Suppressor macrophage treated with lipopolysaccharide for 1 hour (primary cell): Measurements from ENCODE around the gene FNDC10.
A peak's percentile ranks its signal among the peaks of the same experiment; 100 is the strongest.
"Not testable (repeated sequence)": the region's sequence is repeated elsewhere in the genome, so short reads cannot be mapped to it uniquely, and the experiment has no call there.

Experiments
- DNase-seq, 3 donors: peaks; one replicate each; pipeline ENCODE4 v3.0.0-alpha.2; 2020 to 2022

The FNDC10 gene

DNA sequence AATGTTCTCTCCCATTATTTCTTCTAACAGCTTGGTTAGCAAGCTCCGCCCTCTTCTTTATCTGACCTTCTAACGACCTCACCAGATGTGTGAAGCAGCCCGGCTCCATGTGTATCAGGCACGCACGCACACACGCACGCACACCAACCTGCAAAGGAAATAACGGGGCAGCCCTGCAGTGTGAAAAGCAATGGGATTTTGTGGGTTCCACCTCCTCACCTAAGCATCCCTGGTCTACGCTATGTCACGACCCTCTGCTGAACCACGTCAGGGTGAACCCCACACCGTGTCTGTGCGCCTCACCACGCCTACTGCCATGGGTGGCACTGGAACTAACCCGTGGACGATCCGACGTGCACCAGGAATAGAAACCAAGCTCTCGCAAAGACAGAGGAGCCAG lies 35.7 kb downstream of the FNDC10 start:
- DNase-seq, result no peak

DNA sequence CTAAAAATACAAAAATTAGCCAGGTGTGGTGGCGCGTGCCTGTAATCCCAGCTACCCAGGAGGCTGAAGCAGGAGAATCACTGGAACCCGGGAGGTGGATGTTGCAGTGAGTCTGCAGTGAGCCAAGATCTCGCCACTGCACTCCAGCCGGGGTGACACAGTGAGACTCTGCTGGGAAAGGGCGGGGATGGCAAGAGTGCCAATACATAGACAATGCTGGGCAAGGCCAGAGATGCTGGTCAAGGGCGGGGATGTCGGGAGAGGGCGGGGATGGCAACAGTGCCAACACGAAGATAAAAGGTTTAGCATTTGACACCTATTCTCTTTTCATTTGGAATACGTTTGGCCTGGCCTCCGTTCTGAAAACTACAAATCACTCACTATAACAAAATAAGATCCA lies 36.2 kb downstream of the FNDC10 start:
- DNase-seq, result no peak

DNA sequence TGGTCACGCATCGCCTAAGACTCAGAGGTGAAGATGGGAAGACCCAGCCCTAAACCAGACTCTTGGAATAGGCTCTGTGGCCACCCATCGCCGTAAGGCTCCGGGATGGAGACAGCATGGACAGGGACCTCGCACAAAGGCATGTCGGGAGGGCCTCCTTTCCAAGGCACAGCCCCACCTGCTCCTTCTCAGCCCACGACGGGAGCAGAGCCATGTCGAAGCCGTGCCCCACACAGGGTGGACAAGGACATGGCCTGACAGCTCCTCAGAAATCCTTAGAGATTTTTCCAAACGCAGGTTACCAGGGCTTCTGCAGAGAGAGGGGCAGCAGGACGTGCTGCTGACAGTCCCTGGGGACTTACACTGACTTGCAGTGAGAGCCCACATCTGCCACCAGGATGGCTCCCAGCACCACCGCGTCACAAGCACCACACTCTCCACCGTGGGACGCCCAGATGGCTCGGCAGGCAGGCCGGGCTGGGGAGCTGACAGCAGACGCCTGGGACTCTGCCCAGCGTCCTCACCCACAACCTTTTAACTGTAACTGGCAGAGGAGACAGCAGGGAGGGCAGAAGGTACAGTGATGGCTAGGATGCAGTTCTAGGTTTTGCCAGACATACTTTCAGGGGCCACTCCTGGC lies 37.3 kb downstream of the FNDC10 start:
- no peak for DNase-seq

DNA sequence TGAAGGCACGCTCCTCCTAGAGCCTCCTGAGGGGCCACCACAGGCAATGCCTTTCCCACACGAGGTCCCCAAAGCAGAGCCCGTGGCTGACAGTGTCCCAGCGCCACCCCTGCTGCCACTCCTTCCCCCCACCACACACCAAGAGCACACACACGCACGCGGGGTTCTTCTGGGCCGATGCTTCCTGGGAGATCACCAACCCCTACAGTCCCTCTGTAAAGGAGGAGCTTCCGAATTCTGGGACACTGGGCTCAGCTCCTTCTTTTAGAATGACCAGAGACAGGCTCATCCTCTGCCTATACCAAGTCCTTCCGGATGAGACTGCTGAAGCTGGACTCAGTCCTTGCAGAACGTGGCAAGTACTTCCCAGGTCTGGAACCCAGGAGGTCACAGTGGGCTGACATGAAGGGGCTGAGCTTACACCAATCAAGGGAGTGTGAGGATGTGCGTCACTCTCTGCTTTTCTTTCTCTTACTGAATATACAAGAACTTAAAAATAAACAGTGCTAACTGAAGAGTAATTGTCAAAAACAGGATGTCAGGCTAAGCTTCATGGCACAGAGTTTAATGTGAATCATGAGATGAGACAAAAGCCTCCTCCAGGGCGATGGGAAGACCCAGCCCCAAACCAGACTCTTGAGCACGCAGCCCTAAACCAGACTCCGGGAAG lies 38.0 kb downstream of the FNDC10 start:
- DNase-seq, result no peak

DNA sequence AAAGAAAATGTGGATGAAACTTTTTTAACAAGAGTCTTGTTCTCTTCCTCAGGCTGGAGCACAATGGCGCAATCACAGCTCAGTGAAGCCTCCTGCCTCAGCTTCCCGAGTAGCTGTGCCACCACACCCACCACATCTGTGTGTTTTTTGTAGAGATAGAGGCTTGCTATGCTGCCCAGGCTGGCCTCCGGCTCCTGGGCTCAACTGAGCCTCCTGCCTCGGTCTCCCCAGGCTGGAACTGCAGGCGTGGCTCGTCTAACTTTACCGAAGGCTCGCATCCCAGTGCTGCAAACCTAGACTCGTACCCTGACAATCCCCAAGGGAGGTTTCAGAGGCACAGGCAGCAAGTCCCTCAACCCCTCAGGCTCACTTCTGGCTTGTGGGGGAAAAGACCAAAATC lies 39.8 kb downstream of the FNDC10 start:
- no peak for DNase-seq

DNA sequence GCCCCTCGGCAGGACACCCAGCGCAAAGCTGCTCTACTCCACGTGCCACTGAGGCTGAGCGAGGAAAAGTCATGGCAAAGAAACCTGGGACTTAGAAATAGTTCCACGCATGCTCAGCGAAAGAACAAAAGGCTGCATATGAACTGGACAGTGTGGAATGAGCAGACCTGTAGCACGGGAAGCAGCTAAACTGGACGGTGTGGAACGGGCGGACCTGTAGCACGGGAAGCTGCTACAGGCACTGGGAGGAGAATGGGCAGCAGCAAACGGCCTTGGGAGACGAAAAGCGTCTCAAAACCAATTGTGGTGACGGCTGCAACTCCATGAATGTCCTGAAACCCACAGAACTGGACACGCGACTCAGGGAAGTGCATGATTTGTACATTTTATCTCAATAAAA lies 40.9 kb downstream of the FNDC10 start:
- DNase-seq, result no peak

DNA sequence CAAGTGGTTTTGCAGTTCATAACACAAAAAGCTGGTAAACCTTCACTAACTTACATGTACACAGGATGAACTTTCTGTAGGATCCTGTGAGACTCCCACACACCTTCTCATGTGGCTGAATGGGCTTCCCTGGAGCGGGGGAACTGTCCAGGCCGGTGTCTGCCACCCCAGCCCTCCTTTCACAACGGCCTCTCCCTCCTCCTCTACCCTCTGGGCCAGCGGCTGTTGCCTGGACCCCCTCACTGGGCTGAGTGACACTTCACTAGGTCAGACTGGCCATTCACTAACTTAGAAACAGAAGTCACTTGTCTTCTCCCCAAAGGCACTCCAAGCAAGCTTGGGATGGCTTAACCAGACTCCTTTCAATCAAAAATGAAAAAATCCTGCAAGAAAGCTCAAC lies 41.3 kb downstream of the FNDC10 start:
- DNase-seq, result no peak

DNA sequence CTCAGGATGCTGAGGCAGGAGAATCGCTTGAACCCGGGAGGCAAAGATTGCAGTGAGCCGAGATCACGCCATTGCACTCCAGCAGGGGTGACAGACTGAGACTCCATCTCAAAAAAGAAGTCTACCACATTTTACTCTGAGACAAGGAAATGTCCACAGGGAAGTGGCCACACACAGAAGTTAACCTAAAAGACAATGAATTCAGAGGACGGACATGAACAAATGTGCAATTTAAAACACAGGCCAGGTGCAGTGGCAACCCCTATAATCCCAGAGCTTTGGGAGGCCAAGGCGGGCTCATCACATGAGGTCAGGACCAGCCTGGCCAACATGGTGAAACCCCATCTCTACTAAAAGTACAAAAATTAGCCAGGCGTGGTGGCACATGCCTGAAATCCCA lies 42.2 kb downstream of the FNDC10 start:
- DNase-seq, result not testable (repeated sequence)

DNA sequence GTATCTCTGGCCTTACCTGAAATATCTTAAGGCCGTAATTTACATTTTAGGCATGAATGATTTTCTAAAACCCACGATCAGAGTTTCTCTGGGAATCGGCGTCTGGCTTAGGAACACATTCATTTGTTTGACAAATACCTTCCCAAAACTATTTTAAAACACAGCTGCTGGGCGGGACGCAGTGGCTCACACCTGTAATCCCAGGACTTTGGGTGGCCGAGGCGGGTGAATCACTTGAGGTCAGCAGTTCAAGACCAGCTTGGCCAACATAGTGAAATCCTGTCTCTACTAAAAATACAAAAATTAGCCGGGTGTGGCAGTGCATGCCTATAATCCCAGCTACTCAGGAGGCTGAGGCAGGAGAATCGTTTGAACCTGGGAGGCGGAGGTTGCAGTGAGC lies 43.0 kb downstream of the FNDC10 start:
- not testable (repeated sequence) for DNase-seq

DNA sequence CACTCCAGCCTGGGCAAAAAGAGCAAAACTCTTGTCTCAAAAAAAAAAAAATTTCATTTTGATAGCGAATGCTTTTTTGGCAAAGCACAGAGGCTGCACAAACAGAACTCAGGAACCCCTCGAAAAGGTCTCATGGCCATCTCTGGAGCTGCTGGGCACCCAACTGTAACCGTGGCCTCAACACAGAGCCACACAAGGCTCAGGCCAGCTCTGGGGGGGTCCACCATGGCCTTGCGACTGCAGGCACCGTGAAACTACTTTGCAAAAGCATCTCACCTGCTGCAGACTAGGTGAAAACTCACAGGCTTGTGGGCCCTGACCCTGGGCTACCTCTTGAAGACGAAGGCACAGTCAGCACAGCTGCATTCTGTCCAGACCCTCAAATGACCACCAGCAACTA lies 43.4 kb downstream of the FNDC10 start:
- DNase-seq, result no peak

DNA sequence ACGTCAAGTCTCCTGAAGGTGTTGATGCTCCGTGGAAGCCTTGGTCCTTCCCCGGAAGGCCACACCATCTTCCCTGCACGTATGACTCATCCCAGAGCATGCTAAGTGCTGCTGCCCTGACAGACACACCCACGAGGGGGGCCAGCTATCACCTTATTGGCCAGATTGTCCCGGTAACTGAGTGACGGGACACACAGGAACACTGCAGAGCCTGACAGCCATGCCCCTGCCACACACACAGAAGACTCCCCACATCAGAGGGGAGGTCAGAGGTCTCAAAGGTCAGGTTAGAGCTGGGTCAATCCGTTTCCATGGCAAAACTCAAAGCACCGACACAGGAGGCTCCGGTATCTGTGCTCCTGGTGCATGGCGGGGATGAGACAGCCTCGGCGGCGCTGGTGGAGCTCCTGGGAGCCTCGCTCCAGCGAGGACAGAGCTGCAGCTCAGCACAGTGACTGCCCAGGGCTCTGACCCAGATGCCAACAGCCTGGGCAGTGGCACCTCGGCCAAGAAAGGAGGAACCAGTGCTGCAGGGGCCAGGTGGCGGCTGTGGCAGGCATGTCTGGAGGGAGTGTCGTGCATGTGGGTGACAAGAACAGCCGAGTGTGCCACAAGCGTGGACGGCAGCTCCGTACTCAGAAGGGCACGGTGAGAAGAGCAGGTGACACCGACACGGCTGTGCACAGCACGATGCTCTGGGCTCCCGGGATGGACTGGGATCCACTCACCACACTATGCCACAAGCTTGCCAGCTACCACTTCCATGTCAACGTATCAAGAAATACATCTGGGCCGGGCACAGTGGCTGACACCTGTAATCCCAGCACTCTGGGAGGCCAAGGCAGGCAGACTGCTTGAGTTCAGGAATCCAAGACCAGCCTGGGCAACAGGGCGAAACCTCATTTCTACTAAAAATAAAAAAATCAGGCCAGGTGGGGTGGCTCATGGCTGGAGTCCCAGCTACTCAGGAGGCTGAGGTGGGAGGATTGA lies 44.7 kb downstream of the FNDC10 start:
- no peak for DNase-seq

DNA sequence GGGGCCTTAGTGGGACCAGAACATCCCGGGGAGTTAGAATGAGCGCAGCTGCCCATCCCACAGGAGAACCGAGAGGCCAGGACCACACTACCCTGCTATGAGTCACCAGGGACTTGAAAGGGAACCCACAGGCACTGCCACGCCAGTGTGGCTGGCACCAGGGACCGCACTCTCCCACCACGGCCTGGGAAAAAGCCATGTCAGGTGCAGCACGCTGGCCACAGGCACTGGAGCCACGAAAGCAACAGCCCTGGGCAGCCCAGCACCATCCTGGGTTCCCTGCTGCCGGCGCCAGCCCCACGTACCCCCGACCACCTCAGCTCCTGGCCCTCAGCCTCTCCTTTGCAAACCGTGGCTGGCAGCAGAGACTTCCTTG lies 45.4 kb downstream of the FNDC10 start:
- DNase-seq, result no peak

DNA sequence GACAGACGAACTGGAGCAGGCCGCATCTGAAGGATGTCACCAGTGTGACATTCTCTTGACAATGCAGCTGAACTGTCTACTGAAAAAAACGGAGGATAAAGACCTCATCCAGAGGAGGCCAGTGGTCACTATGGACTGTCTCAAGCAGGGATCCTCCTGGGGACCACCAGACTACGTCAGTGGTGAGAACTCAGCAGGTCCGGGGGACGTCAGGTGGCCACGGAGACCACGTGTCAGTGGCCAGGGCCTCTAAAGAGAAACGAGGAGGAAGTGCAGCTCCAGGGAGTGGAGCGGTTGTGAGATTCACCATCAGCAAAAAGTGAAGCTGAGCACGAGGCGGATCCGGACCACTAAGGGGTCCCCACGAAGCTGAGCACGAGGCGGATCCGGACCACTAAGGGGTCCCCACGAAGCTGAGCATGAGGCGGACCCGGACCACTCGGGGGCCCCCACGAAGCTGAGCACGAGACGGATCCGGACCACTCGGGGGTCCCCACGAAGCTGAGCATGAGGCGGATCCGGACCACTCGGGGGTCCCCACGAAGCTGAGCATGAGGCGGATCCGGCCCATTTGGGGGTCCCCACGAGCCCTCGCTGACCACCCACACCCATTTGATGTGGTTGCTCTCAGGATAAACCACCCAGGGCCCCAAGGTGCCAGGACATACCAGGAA lies 46.0 kb downstream of the FNDC10 start:
- no peak for DNase-seq

DNA sequence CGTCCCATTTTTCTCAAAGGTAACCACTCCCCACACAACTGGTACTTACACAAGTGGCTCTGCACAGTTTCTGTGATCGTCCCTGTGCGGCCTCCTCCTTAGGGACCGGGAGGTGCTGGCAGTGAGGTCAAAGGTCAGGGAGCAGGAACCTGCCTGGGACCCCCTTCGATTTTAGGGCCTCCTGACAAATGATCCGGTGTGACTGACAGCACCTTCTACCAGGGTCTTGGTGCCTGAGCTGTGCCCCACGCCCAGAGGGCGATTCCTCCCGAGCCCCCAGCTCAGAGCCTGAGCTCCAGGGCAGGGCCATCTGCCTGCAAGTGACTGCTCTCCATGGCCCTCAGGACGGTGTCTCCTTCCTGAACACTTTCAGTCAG lies 47.7 kb downstream of the FNDC10 start:
- no peak for DNase-seq

DNA sequence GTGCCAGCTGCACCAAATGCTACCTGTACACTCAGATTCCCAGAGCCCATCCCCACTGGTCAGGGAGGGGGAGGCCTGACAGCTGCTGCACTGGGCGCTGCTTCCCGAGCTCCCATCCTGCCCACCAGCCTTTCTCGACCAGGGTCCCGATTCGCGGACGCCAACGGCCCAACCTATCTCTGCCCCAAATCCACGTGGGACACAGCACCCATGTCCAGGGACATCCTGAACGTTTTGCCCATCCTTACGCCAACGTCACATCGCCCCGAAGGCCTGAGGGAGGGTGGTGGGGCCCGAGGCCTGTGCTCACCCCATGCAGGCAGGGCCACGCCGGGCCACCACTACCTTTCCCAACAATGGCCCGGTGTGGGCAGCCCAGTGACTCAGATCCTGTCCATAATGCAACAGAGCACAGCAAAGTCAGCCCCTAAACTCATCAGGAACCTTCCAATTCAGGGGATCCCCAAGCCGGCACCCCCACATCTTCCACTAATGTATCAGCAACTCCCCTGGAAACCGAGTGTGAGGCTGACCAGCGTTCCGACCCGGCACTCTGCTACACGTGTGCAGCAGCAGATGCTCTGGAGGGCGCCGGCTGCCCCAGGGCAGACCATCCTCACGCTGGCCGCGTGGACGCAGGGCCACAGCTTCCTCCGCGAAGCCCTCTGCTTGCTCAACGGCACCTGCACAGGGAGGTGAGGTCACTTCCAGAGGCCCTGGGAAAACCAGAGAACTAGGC lies 48.2 kb downstream of the FNDC10 start:
- peak in 1 of 3 donors; percentile 6 for DNase-seq

DNA sequence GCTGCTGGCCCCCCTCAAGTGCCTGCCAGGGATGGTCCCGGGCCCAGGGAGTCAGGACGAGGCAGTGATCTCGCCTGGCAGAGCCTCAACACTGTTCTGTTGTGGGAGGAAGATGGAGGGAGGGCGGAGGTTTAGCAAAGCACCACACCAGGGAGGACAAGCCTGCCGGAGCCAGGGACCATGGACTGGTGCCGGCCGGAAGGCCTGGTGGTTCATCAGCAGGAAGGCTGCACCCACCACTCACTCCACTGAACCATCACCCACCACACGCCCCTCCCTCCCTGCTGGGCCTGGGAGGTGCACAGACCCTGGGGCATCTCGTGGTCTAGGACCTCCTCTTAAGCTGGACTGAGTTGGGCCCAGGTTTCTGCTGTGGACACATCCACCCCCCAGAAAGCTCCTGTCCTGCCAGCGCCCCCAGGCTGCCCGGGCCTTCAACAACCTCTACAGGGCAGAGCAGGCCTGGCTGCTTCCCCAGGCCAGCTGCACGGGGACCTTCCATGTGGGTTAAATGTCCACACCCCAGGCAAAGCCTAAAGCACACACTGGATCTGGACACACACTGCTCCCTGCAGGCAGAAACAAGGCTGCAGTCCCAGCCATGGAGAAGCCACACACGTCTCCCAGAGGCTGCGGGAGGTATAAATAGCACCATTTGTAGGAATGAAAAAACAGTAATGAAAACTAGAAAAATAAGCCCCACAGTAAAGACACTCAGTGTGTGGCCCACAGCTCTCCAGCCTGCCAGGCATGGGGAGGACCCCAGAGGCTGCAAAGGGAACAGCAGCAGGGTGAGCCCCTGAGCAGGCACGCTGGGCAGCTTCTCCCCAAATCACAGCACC lies 49.1 kb downstream of the FNDC10 start:
- DNase-seq, result no peak

DNA sequence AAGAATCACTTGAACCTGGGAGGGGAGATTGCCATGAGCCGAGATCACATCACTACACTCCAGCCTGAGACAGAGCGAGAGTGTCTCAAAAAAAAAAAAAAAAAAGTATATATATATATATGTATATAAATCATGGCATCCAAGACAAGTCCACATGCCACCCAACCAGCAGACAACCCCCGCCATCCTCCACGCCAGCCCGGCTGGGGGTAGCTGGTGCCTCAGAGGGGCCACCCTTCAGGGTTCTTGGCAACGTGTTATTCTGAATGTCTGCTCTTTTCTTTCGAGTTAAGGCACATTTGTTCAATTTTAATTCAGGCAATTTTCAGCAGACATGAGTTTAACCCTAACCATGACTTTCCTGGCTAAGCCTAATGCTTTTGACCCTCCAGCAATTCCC lies 49.8 kb downstream of the FNDC10 start:
- DNase-seq, result no peak

DNA sequence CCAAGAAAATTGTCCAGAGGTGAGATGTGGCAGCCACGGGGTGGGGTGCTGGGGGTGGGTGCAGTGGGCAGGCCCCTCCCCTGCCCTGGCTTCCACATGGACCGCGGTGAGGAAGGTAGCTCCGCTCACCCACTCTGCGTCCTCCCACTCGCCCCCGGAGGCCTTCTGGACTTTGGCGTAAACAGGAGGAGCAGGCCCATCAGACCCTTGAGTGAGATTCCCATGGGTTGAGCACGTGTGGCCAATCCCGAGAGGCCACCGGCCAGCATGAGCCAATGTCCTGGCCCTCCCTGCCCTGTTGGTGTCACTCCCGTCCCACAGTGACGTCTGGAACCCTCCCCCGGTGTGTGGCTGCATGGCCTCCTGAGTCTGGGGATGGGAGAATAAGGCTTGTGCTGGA lies 51.3 kb downstream of the FNDC10 start:
- DNase-seq, result no peak
